HG03354 (cell line): ENCODE measurements around the gene FRMD3.
"Not testable (repeated sequence)": the region's sequence is repeated elsewhere in the genome, so short reads cannot be mapped to it uniquely, and the experiment has no call there.

Source experiments
- ATAC-seq: cut with Tn5 transposase; IDR thresholded peaks from one replicate; pipeline ENCODE4 v1.9.1; 2021; ENCODE audit warnings: mild to moderate bottlenecking; ENCODE audit not compliant: unreplicated experiment, poor library complexity, severe bottlenecking

The FRMD3 gene

GRCh38 chr9:83410701-83411100 is 127.5 kb downstream of the FRMD3 start:
- ATAC-seq, result no peak

DNA sequence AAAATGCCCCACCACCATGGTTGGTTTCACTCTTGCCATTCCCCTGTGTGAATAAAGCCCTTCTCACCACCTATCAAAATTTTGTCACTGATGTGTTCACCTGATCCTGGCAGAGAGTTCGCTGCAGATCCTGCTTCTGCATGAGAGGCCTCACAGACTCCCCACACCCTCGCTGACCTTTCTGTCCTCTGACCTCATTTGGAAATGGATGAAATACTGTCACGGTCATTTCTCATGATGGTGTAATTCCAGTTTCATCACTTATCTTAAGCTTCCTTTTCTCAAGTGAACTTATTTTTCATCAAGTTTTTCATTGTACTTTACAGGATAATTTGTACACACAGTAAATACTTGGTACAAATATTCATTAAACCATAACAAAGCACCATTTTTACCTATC is 131.3 kb downstream of the FRMD3 start:
- ATAC-seq, result no peak

DNA sequence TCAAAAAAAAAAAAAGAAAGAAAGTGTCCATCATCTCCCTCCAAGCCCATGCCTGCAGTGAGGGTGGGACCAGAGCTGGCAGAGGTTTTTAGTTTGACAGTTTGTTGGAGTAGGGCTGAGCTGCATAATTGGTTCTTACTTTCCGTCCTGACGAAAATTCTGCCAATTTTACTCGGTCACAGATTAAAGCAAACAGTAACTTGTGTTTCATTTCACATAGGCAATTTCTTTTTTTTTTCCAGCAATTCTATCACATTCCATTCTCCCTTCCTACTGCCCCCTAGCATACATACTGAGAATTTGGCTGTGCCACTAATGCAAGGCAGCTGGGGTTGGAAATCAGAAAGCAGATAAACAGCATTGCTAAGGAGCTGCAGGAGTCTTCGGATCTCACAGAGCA is 132.4 kb downstream of the FRMD3 start:
- no peak for ATAC-seq

DNA sequence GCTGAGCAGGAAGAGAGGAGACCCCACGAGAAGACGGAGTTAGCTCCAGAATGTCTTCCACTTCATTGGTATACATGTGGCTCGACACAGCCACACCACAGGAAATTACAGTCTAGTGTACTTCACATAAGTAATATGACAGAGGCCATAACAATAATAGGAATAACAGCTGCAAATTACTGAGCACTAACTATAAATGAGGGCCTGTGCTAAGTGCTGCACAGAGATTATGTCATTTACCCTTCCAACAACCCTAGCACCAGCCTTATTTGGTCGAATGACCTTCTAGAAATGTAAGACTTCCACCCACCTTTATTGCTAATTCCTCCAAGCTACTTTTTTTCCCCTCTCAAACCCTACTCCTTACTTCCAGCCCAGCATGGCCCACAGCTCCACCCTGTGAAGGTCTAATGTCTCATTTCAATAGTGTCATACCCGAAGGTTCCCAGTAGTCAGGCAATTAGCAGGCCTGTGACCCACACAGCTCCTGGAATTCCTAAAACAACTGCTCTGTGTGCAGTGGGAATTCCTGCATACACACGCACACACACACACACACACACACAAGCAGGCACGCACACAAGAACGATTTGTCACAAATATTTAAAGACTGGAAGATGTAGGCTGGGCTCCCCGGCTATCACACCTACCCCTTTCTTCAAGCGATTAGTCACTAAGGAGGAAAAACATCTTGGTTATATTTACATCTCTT is 134.5 kb downstream of the FRMD3 start:
- ATAC-seq, result no peak

GRCh38 chr9:83401328-83401900 is 136.8 kb downstream of the FRMD3 start:
- no peak for ATAC-seq

- no peak for ATAC-seq
Observed at GRCh38 chr9:83396813-83397212, 141.4 kb downstream of the FRMD3 start.

DNA sequence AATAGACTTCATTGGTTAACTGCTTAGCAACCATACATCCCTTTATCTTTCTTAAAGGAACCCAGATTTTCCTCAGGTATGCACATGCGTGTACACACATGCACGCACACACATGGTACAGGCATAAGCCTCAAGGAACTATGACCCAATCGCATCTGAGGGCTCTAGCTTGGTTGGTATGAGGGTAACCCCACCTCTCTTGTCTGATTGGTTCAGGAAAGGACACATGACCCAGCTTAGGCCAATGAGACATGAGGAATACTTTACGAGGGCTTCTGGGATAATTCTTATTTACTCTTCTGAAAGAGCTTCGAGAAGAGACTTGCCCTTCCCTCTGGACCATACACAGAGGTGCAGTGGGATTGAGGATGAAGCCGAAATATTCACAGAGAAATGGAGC is 141.9 kb downstream of the FRMD3 start:
- no peak for ATAC-seq

- no peak for ATAC-seq
Observed at GRCh38 chr9:83392228-83392627, 146.0 kb downstream of the FRMD3 start.

GRCh38 chr9:83388346-83388745 is 149.9 kb downstream of the FRMD3 start:
- no peak for ATAC-seq

DNA sequence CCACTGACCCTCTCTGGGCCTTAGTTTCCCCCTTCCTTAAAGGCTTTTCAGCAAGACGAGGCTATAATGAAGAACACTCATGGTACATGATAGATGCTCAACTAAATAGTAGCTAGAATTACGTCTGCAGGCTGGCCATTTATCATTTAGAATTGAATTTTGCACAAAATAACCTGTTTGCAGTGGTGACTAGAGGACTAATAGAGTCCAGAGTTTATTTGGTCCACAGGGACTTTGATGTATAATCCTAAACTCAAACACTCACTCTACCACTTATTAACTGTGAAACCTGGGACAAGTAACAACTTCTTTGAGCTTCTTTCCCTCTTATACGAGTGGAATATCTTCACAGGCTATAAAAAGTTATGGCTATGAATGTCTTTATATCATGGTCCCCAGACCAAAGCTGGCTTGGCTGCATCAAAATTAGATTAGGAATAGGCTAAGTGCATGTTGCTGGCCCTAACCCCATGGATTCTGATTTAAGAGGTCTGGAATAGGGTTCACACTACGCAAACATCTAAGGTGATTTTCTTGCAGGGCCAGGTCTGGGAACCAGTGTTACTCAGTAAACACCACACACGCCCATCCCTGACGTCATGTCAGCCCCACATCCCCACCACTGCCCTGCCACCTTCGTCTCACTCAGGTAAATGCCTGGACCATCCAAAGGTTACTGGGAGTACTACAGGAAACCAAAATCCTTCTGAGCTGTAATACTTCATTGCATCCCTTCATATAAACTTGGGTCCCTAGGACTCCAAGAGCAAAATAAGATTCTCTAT is 150.6 kb downstream of the FRMD3 start:
- no peak for ATAC-seq

GRCh38 chr9:83385317-83385716 is 152.9 kb downstream of the FRMD3 start:
- no peak for ATAC-seq

DNA sequence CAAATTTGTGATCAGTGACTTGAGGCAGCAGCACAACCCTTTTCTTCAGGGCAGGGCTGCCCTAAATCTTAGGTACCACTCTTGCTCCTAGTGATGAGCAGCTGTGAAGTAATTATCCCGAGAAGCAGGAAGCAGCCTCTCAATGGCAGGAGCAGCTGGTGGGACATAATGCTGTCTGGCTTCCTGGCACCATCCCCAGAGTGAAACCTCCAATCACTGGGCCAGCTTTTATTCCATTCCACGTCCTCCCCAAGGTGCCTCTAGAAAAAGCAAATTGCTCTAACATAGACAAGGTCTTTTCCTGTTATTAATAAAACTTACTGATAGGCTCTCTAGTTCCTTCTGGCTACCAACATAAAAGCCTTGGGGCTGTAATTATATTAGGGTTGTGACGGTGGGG is 154.0 kb downstream of the FRMD3 start:
- ATAC-seq, result no peak

DNA sequence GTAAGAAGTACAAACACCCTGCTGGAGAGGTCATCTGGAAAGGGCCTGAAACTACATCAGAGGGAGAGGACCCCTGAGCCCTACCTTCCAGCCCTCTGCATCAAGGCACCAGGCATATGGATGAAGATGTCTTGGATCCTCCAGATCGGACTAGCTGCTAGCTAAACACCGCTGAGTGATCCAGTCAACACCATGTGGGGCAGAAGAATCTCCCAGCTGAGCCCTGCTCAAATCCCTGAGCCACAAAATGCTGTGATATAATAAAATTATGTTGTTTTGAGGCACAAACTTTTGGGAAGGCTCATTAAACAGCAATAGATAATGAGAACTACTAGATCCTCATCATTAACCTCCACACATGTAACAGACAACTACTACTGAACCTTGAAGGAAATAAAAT is 155.2 kb downstream of the FRMD3 start:
- no peak for ATAC-seq

- no peak for ATAC-seq
Observed at GRCh38 chr9:83382421-83382820, 155.8 kb downstream of the FRMD3 start.

- no peak for ATAC-seq
Observed at GRCh38 chr9:83379045-83379444, 159.2 kb downstream of the FRMD3 start.

DNA sequence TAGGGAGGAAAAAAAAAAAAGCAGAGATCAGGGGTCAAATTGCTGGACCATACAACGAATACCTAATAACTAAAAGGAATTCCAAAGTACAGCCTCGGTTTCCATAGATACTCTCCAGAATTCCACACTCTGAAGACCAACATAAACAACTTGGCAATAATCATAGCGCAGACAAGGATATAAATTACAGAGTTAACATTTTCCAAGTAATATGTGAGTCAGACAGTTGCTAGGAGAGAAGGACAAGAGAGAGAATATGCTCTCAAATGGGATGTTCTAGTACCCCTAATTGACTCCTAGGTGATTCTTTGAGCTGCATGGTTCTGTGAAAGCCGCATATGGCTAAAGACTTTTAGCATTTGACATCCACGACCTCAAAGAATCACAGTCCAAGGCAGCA is 165.2 kb downstream of the FRMD3 start:
- no peak for ATAC-seq

- ATAC-seq, result no peak
Observed at GRCh38 chr9:83367326-83367725, 170.9 kb downstream of the FRMD3 start.

- no peak for ATAC-seq
Observed at GRCh38 chr9:83362341-83362995, 175.7 kb downstream of the FRMD3 start.

- no peak for ATAC-seq
Observed at GRCh38 chr9:83359039-83359438, 179.2 kb downstream of the FRMD3 start.

GRCh38 chr9:83358493-83358892 is 179.7 kb downstream of the FRMD3 start:
- ATAC-seq, result not testable (repeated sequence)
